Caco-2 (cell line): ENCODE measurements around the gene PAFAH1B1. TPM values are rescaled to one million over a fixed set of nuclear protein-coding genes. Genes with fewer than 3 reads are reported as not detected.

Experiments used
- BruUV-seq: library from RNA; stranded (reverse); fragments of 400-500 nt; replicated peaks from 2 replicates; lab custom pipeline; 2021; lab: Mats Ljungman, UMichigan
- CTCF ChIA-PET: fragments of 300-600 bp; sonication (Branson Sonifier 250); formaldehyde crosslinking; loops from one replicate; lab custom pipeline; 2022; ENCODE audit warnings: antibody characterized with exemption; lab: Charles Lee
- POLR2A ChIA-PET: fragments of 300-600 bp; sonication (Branson Sonifier 250); formaldehyde crosslinking; loops from one replicate; lab custom pipeline; 2022; ENCODE audit warnings: antibody characterized with exemption; lab: Charles Lee
- DNase-seq, 2 experiments: peaks; one replicate each; pipeline versions ENCODE4 v3.0.0 to v3.0.0-alpha.2; 2020 to 2022
- H3K27me3 ChIP-seq: replicated peaks from 2 replicates; pipeline ENCODE4 v1.6.0; 2011; ENCODE audit warnings: low read length; ENCODE audit not compliant: control insufficient read depth, insufficient read depth
- H3K36me3 ChIP-seq: 2 replicates; pipeline ENCODE4 v1.5.1; 2011; ENCODE audit warnings: low read length; ENCODE audit not compliant: control insufficient read depth, insufficient read depth
- H3K4me1 ChIP-seq: fragments of 250-450 bp; sonication (Bioruptor Pico); 2 replicates; pipeline ENCODE4 v1.5.1; 2020; ENCODE audit warnings: mild to moderate bottlenecking
- H3K4me3 ChIP-seq: 2 replicates; pipeline ENCODE4 v1.5.1; 2011; ENCODE audit warnings: low read depth, mild to moderate bottlenecking, control low read depth, low read length
- H3K9me3 ChIP-seq: fragments of 250-450 bp; sonication (Bioruptor Pico); 2 replicates; pipeline ENCODE4 v1.5.1; 2020; ENCODE audit warnings: mild to moderate bottlenecking, moderate library complexity
- H3K27ac Mint-ChIP-seq: one replicate; pipeline ENCODE4 v1.8.0; 2022; ENCODE audit warnings: mixed read lengths; ENCODE audit not compliant: unreplicated experiment
- H3K27me3 Mint-ChIP-seq: one replicate; pipeline ENCODE4 v1.8.0; 2022; ENCODE audit warnings: mixed read lengths; ENCODE audit not compliant: insufficient read depth, unreplicated experiment
- H3K36me3 Mint-ChIP-seq: one replicate; pipeline ENCODE4 v1.8.0; 2022; ENCODE audit warnings: mild to moderate bottlenecking, mixed read lengths; ENCODE audit not compliant: insufficient read depth, unreplicated experiment
- H3K4me1 Mint-ChIP-seq: one replicate; pipeline ENCODE4 v1.8.0; 2022; ENCODE audit warnings: low read depth, mixed read lengths; ENCODE audit not compliant: unreplicated experiment
- H3K4me3 Mint-ChIP-seq: one replicate; pipeline ENCODE4 v1.8.0; 2022; ENCODE audit warnings: mild to moderate bottlenecking, moderate library complexity, mixed read lengths; ENCODE audit not compliant: unreplicated experiment
- H3K9me3 Mint-ChIP-seq: one replicate; pipeline ENCODE4 v1.8.0; 2022; ENCODE audit warnings: mixed read lengths; ENCODE audit not compliant: unreplicated experiment
- intact Hi-C: fragments of 100-400 bp; cut with micrococcal nuclease; formaldehyde crosslinking; loops from one replicate; pipeline ENCODE4 v1.10.0; 2022; ENCODE audit not compliant: unreplicated experiment
- total RNA-seq: library from RNA; stranded (reverse); gene quantifications from 2 replicates; pipeline ENCODE4 v1.2.3, GENCODE V29; 2022
- TF ChIP-seq, protein P1 (sequence below), 2 experiments: fragments of 200-600 bp in 1 of 2; IDR thresholded peaks; 1 replicate in 1 of 2; 2 replicates in 1 of 2; pipeline versions ENCODE4 v1.5.1 to v1.8.0; 2011 to 2022; ENCODE audit warnings: antibody characterized with exemption in 1 of 2, control low read depth in 1 of 2, inconsistent platforms in 1 of 2, low read depth in 1 of 2, low read length in 1 of 2, mild to moderate bottlenecking in 1 of 2, moderate library complexity in 1 of 2; ENCODE audit not compliant: insufficient read depth in 1 of 2, severe bottlenecking in 1 of 2, unreplicated experiment in 1 of 2

The PAFAH1B1 gene
- total RNA-seq, 1 experiment from 2014 or later = 141 TPM

DNA sequence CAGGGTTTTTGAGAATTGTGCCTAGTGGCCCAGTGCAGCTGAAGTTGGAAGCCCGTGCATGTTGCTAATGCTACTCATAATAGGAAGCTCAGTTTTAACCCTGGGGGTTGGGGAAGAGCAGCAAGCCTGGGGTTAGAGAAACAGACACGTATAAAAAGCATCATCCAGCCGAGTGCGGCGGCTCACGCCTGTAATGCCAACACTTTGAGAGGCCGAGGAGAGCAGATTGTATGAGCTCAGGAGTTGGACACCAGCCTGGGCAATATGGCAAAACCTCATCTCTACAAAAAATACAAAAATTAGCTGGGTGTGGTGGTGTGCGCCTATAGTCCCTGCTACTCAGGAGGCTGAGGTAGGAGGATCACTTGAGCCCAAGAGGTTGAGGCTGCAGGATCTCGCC, 120.4 kb downstream of the PAFAH1B1 start:
- ChIA-PET CTCF (interaction anchor here (0.7 kb wide), 1 partner anchor 9 kb away, joined by 5 read pairs; no protein-coding TSS in a partner anchor), POLR2A (no interaction called here)
- Histone ChIP-seq H3K36me3 (no peaks in the 10 kb centered on the region), H3K4me1 (peaks cover 16% of the 10 kb centered on the region), H3K27me3 (no peaks in the 10 kb centered on the region), H3K4me3 (no peak overlapping the region), H3K9me3 (no peaks in the 10 kb centered on the region)
- TF ChIP-seq, protein P1, sequence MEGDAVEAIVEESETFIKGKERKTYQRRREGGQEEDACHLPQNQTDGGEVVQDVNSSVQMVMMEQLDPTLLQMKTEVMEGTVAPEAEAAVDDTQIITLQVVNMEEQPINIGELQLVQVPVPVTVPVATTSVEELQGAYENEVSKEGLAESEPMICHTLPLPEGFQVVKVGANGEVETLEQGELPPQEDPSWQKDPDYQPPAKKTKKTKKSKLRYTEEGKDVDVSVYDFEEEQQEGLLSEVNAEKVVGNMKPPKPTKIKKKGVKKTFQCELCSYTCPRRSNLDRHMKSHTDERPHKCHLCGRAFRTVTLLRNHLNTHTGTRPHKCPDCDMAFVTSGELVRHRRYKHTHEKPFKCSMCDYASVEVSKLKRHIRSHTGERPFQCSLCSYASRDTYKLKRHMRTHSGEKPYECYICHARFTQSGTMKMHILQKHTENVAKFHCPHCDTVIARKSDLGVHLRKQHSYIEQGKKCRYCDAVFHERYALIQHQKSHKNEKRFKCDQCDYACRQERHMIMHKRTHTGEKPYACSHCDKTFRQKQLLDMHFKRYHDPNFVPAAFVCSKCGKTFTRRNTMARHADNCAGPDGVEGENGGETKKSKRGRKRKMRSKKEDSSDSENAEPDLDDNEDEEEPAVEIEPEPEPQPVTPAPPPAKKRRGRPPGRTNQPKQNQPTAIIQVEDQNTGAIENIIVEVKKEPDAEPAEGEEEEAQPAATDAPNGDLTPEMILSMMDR (IDR thresholded peaks at IDR 0.05; ENCODE audit: insufficient read depth in 1 of 2, low read depth in 1 of 2, low read length in 1 of 2, severe bottlenecking in 1 of 2, unreplicated experiment in 1 of 2) = no peak
- Mint-ChIP-seq H3K27ac (no peak overlapping the region), H3K9me3 (no peaks in the 10 kb centered on the region), H3K4me3 (no peak overlapping the region), H3K4me1 (peaks cover 31% of the 10 kb centered on the region), H3K36me3 (peaks cover 22% of the 10 kb centered on the region), H3K27me3 (no peaks in the 10 kb centered on the region)
- intact Hi-C loops = loop anchor here (5.0 kb wide), 1 partner anchor 122 kb away; the partner anchor contains the start of gene PAFAH1B1
- no TSS peak for BruUV-seq
- DNase-seq = no peak

DNA sequence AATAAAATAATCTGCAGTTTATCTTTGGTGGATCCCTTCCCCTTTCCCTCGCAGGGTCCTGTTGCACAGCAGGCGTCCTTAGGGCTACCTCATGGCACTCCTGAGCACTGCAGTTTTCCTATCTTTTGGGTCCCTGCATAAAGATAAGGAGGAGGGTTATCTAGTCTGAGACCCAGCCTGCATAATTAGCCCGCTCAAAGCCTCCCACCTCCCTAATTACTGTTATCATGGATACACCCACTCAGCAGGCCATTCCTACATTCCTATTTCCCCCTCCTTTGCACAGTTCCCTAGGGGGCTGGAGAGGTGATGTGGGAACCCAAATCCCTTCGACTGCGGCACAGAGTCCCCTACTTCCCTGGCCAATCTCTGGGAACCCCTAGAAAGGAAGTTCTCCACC, 123.2 kb downstream of the PAFAH1B1 start:
- H3K4me3 ChIP-seq = no peak overlapping the region
- DNase-seq = no peak
- peaks cover 15% of the 10 kb centered on the region for H3K4me1 Mint-ChIP-seq
- TF ChIP-seq, protein P1 (IDR thresholded peaks at IDR 0.05; ENCODE audit: insufficient read depth in 1 of 2, low read depth in 1 of 2, low read length in 1 of 2, severe bottlenecking in 1 of 2, unreplicated experiment in 1 of 2) = no peak
- no peak overlapping the region for H3K4me3 Mint-ChIP-seq
- H3K36me3 Mint-ChIP-seq = peaks cover 9% of the 10 kb centered on the region
- ChIA-PET POLR2A (no interaction called here), CTCF (no interaction called here)
- H3K9me3 Mint-ChIP-seq = no peaks in the 10 kb centered on the region
- no peaks in the 10 kb centered on the region for H3K27me3 Mint-ChIP-seq
- no peaks in the 10 kb centered on the region; the same call in 1 of the 2 replicates for H3K4me1 ChIP-seq
- no peak overlapping the region for H3K27ac Mint-ChIP-seq
- BruUV-seq = no TSS peak
- intact Hi-C loops = no loop called here
- H3K27me3 ChIP-seq = no peaks in the 10 kb centered on the region
- no peaks in the 10 kb centered on the region for H3K9me3 ChIP-seq
- H3K36me3 ChIP-seq = no peaks in the 10 kb centered on the region

- Histone ChIP-seq H3K27me3 (no peaks in the 10 kb centered on the region), H3K9me3 (no peaks in the 10 kb centered on the region), H3K4me3 (no peak overlapping the region), H3K36me3 (no peaks in the 10 kb centered on the region), H3K4me1 (peaks cover 10% of the 10 kb centered on the region)
- no peaks in the 10 kb centered on the region for H3K27me3 Mint-ChIP-seq
- DNase-seq = no peak
- TF ChIP-seq, protein P1 (IDR thresholded peaks at IDR 0.05; ENCODE audit: insufficient read depth in 1 of 2, low read depth in 1 of 2, low read length in 1 of 2, severe bottlenecking in 1 of 2, unreplicated experiment in 1 of 2) = no peak
- intact Hi-C loops = no loop called here
- H3K9me3 Mint-ChIP-seq = no peaks in the 10 kb centered on the region
- H3K4me1 Mint-ChIP-seq = peaks cover 8% of the 10 kb centered on the region
- ChIA-PET POLR2A (no interaction called here), CTCF (no interaction called here)
- BruUV-seq = no TSS peak
- H3K4me3 Mint-ChIP-seq = no peak overlapping the region
- H3K27ac Mint-ChIP-seq = no peak overlapping the region
- peaks cover 4% of the 10 kb centered on the region for H3K36me3 Mint-ChIP-seq
Observed at GRCh38 chr17:2718150-2718938, 124.9 kb downstream of the PAFAH1B1 start.
